Measurements from ENCODE around the gene SRSF5. TPM values are rescaled to one million over a fixed set of nuclear protein-coding genes. Genes with fewer than 3 reads are reported as not detected.

SRSF5 gene
- polyA plus RNA-seq, 3 donors = 667 to 833 (median 704) TPM

Other genes with a start within 250 kb of the SRSF5 start
- gene CCDC177, start 192.3 kb upstream of the SRSF5 start, polyA plus RNA-seq (ENCODE audit: insufficient read length in 3 of 3) = under 1 TPM; 0.10 to 0.18 (median 0.16) TPM
- 10 to 100 TPM; 18.9 to 22.8 (median 22.4) TPM for gene SUSD6, start 155.5 kb upstream of the SRSF5 start, polyA plus RNA-seq (ENCODE audit: insufficient read length in 3 of 3)
- under 1 TPM in 2 of 3 donors, not detected in 1; 0.15 to 0.19 TPM for gene SLC10A1, start 30.1 kb downstream of the SRSF5 start, polyA plus RNA-seq (ENCODE audit: insufficient read length in 3 of 3)
- 1 to 10 TPM; 1.2 to 2.5 (median 2.2) TPM for gene SMOC1, start 112.3 kb downstream of the SRSF5 start, polyA plus RNA-seq (ENCODE audit: insufficient read length in 3 of 3)